ENCODE results near the gene HIRA. TPM values are rescaled to one million over a fixed set of nuclear protein-coding genes. Genes with fewer than 3 reads are reported as not detected.

The HIRA gene
- total and polyA plus RNA-seq, 2 experiments from 2014 or later: 9.4 to 58.3 TPM

GRCh38 chr22:19476023-19476422, 44.5 kb upstream of the HIRA start:
- Mint-ChIP-seq H3K27me3 (ENCODE audit: insufficient read depth, low read depth, poor library complexity) (peaks cover 3% of the 10 kb centered on the region), H3K4me3 (no peak overlapping the region), H3K36me3 (ENCODE audit: low read depth) (peaks cover 33% of the 10 kb centered on the region), H3K4me1 (peaks cover 17% of the 10 kb centered on the region), H3K27ac (no peak overlapping the region), H3K9me3 (no peaks in the 10 kb centered on the region)
- Histone ChIP-seq H3K79me2 (replicated peaks; ENCODE audit: insufficient read depth) (peaks cover 60% of the 10 kb centered on the region), H3F3A (replicated peaks; ENCODE audit: low read depth) (no peaks in the 10 kb centered on the region), H3K4me1 (ENCODE audit: insufficient read depth) (peaks cover 13% of the 10 kb centered on the region), H3K36me3 (ENCODE audit: insufficient read depth) (peaks cover 14% of the 10 kb centered on the region; the same call in 1 of the 2 replicates), H4K20me1 (replicated peaks; ENCODE audit: insufficient read depth) (peaks cover 39% of the 10 kb centered on the region), H3K9me2 (ENCODE audit: insufficient read depth) (no peaks in the 10 kb centered on the region), H3K27me3 (ENCODE audit: insufficient read depth) (no peaks in the 10 kb centered on the region), H3K27ac (ENCODE audit: low read depth) (no peak overlapping the region), H2AFZ (no peak overlapping the region), H3K4me2 (no peak overlapping the region), H3K4me3 (no peak overlapping the region)
- DNase-seq (ENCODE audit: low spot score): no peak
- no peak for ATAC-seq
- TF ChIP-seq CREB1 (CRISPR knock-in tag; IDR thresholded peaks at IDR 0.05; ENCODE audit: low read depth): no peak
- no peak for TF ChIP-seq ZNF114 (CRISPR knock-in tag; IDR thresholded peaks at IDR 0.05)
- no peak for TF ChIP-seq EZH2phosphoT487 (IDR thresholded peaks at IDR 0.05; ENCODE audit: unreplicated experiment)
- TF ChIP-seq POLR2AphosphoS5 (IDR thresholded peaks at IDR 0.05; ENCODE audit: low read depth): no peak
- no peak for TF ChIP-seq CTCF (conservative IDR thresholded peaks at IDR 0.05; ENCODE audit: low read depth in 2 of 2)
- TF ChIP-seq NANOG (IDR thresholded peaks at IDR 0.05; ENCODE audit: borderline replicate concordance): no peak
- no peak for TF ChIP-seq ETS1 (IDR thresholded peaks at IDR 0.05)
- no peak for TF ChIP-seq STAT1 (IDR thresholded peaks at IDR 0.05; ENCODE audit: unreplicated experiment)
- TF ChIP-seq, protein P1, sequence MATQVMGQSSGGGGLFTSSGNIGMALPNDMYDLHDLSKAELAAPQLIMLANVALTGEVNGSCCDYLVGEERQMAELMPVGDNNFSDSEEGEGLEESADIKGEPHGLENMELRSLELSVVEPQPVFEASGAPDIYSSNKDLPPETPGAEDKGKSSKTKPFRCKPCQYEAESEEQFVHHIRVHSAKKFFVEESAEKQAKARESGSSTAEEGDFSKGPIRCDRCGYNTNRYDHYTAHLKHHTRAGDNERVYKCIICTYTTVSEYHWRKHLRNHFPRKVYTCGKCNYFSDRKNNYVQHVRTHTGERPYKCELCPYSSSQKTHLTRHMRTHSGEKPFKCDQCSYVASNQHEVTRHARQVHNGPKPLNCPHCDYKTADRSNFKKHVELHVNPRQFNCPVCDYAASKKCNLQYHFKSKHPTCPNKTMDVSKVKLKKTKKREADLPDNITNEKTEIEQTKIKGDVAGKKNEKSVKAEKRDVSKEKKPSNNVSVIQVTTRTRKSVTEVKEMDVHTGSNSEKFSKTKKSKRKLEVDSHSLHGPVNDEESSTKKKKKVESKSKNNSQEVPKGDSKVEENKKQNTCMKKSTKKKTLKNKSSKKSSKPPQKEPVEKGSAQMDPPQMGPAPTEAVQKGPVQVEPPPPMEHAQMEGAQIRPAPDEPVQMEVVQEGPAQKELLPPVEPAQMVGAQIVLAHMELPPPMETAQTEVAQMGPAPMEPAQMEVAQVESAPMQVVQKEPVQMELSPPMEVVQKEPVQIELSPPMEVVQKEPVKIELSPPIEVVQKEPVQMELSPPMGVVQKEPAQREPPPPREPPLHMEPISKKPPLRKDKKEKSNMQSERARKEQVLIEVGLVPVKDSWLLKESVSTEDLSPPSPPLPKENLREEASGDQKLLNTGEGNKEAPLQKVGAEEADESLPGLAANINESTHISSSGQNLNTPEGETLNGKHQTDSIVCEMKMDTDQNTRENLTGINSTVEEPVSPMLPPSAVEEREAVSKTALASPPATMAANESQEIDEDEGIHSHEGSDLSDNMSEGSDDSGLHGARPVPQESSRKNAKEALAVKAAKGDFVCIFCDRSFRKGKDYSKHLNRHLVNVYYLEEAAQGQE (IDR thresholded peaks at IDR 0.05; ENCODE audit: unreplicated experiment): no peak
- no peak for TF ChIP-seq EZH2 (IDR thresholded peaks at IDR 0.05; ENCODE audit: low read depth, unreplicated experiment)
- TF ChIP-seq ZNF462 (CRISPR knock-in tag; IDR thresholded peaks at IDR 0.05): no peak
- TF ChIP-seq JUNB (IDR thresholded peaks at IDR 0.05; ENCODE audit: unreplicated experiment): no peak
- TF ChIP-seq ZNF331 (CRISPR knock-in tag; IDR thresholded peaks at IDR 0.05; ENCODE audit: low read depth): no peak
